ENCODE results near the gene TRIM14.
"Not testable (repeated sequence)": the region's sequence is repeated elsewhere in the genome, so short reads cannot be mapped to it uniquely, and the experiment has no call there.

The TRIM14 gene

DNA sequence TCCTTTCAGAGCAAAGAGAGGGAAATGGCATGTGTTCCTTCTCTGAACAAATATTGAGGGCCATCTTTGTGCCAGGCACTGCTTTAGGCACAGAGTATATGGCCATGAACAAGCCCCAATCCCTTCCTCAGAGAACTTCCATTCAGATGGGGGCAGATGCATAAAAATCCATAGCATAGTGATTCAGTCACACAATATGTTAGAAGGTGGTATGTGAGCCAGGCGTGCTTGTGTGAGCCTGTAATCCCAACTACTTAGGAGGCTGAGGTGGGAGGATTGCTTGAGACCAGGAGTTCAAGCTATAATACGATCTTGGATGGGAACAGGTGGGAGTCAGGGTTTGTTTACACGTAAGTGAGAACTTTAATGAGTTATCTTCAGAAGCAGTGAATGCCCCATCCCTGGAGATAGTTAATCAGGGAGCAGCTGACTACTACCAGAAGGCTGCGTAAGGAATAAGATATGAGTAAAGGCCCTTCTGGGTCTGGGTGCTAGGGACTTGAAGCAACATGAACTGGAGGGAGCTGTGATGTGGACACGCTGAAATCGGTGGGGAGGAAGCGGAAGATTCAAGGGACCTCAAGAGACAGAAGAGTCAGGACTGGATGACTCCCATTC is 35.3 kb downstream of the TRIM14 start:
- DNase-seq (ENCODE audit: low read depth, low spot score): no peak

DNA sequence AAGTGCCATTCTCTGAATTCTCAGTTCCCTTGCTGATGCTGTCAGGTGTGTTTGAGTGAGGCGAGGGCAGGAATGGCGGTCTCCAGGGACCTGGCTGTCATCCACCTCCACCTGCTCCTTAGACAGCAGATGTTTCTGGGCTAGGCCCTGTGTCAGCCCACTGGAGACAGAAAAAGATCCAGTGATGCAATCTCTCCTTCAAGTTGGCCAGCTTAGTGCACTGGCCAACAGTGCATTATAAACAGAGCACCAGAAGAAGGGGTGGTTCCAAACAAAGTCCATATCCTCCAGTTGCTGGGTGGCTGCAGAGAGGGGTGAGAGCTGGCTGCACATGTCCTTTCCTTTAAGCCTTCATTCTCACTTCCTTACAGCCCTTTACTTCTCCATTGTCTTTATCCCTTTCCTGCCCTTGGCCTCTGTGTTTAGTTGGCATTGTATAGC is 35.9 kb downstream of the TRIM14 start:
- DNase-seq (ENCODE audit: low read depth, low spot score): no peak

DNA sequence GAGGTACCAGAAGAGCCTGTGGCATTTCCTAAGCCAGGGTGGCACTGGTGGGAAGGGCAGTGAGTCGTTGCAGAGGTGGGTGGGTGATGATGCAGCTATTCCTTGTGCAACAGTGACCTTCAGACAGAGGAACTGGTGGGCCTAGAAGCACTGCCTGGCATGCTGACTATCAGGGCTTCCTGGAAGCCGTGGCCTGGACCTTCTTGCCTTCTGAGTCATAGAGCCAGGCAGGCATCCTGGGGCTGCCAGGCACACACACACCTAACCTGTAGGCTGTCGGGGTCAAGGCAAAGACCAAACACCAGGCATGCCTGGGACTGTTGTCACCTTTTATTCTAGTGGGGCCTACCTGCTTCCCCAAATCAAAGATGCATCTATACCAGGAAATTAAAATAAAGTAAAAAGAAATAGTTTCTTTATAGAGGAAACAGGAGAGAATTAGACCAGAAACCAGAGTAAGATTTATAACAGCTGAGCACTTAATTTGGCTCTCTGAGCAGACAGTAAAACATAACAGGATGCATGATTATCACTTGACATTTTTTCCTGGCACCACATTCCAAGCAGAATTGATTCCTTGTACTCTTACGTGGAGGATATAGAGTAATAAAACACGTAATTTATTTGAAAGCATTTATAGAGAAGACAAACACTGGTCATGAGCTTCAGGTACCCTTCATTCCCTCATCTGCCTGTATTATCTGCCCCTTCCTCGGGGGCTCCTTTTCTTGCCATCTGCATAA is 37.4 kb downstream of the TRIM14 start:
- no peak for DNase-seq (ENCODE audit: low read depth, low spot score)

DNA sequence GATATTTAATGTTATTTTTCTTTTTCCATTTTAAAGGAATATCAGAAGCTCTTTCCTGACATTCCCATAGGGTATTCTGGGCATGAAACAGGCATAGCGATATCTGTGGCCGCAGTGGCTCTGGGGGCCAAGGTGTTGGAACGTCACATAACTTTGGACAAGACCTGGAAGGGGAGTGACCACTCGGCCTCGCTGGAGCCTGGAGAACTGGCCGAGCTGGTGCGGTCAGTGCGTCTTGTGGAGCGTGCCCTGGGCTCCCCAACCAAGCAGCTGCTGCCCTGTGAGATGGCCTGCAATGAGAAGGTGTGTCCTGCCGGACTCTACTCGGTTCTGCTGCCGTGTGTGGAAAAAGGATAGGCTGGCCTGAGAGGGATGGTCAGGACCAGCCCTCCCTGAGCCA is 38.2 kb downstream of the TRIM14 start:
- no peak for DNase-seq (ENCODE audit: low read depth, low spot score)

DNA sequence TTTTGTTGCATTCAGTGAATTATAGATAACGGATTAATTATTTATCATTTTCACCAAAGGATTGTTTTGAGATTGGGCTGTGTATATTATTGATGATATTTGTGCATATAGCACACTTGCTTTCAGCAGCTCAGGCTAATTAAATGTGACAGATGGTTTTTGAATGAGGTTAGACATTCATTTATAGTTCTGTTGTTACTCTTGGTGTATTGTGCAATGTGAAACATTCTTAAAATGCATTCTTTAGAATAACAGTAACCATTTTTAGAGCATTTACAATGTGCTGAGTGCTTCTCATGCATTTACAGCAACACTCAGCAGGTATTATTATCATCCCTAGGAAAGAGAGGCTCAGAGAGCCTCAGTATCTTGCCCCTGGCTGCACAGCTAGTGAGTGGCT is 38.7 kb downstream of the TRIM14 start:
- DNase-seq (ENCODE audit: low read depth, low spot score): no peak

DNA sequence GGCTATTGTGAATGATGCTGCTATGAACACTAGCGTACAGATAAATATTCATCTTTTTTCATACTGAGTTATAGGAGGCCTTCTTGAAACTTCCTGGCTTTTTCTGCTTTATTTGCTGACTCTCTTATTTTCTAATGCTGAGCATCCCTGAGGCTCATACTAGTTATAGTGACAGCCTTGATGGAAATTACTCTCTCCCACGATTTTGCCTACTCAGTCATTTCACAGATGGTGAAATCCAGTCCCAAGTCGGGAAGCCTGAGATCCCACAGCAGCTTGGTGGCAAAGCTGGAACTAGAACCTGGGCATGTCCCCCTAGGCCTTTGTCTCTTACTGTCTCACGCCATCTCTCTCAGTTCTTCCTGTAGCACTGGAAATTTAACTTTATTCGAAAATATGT is 40.1 kb downstream of the TRIM14 start:
- no peak for DNase-seq (ENCODE audit: low read depth, low spot score)

DNA sequence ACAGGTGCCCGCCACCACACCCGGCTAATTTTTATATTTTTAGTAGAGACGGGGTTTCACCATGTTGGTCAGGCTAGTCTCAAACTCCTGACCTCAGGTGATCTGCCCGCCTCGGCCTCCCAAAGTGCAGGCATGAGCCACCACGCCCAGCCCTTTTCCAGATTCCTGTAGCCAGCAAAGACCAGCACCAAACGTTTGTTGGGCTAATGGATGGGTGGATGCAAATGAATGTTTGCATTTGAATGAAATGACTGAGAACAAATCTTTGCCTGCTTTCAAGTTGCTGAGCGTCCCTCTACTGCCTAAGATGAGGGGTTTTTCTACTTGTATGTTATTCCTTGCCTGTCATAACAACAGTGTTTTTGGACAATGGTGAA is 42.5 kb downstream of the TRIM14 start:
- not testable (repeated sequence) for DNase-seq (ENCODE audit: low read depth, low spot score)

DNA sequence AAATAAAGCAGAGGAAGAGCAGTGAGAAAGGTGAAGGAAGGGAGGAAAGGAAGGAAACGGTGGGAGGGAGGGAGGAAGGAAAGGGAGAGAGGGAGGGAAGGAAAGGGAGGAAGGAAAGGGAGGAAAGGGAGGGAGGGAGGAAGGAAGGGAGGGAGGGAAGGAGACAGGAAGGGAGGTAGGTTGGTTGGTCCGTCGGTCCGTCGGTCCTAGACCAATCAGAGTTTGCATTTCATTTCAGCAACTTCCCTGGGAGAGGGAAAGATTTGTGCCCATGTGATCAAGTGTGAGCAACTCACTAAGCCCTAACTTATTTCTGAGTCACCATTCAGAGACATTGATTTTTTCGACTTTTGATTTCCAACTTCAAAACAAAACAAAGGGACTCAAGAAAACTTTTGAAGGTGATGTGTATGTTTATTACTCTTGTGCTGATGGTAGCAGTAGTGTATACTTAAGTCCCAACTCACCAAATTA is 43.7 kb downstream of the TRIM14 start:
- no peak for DNase-seq (ENCODE audit: low read depth, low spot score)

DNA sequence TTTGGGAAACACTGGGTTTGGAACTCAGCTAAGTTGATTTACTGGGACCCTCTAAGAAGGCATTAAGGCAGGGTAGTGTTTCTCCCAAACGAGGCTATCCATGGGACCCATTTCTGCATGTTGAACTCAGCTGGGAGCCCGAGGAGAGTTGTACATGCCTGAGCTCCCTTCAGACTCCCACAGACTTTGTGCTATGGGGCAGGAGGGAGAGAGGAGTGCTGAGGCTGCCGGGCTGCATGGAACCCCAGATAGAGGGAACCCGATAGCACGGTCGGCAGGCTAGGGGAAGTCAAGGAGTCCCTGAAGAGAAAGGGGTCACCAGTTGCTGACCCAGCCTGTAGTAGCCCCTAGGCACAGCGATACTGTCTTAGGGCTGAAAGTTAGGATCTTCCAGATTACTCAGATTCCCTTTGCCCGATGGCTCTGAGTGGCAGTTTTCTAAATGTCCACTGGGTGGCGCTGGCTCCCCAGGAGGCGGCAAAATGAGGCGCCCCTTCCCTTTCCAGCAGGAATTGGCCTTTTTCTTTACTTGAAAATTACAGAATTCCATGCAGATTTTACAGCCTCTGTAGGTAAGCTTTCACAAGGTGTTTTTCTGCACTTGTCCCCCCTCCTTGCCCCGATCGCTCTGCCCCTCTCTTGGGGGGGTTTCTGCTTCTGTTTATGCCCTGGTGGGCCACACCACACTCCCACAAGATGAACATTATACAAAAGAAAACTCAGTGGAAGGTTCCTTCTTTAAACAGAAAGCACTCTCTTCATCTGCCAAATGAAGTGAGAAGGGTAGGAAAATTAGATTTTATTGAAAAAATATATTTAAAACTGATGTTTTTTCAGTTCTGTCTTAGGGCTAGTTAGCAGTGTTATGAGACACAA is 44.7 kb downstream of the TRIM14 start:
- peak; percentile 42 for DNase-seq (ENCODE audit: low read depth, low spot score)

DNA sequence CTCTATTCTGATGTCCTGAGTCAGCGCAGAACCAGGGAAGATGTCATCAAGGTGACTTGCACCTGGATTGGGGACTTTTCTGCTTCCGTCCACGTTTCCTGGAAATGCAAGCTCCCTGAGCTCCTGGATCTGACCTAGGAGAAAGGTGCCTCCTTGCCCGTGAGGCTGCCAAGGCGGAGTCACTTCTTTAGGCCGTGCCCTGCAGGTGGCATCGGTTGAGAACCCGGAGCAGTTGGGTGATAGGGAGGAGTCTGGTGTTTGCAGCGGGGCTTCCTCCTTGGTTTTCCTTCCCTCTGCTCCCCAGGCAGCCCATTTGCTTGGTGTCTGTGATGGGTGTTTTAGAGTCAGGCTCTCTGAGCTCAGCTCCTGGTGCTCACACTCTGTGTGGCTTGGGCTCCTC is 47.3 kb downstream of the TRIM14 start:
- no peak for DNase-seq (ENCODE audit: low read depth, low spot score)

DNA sequence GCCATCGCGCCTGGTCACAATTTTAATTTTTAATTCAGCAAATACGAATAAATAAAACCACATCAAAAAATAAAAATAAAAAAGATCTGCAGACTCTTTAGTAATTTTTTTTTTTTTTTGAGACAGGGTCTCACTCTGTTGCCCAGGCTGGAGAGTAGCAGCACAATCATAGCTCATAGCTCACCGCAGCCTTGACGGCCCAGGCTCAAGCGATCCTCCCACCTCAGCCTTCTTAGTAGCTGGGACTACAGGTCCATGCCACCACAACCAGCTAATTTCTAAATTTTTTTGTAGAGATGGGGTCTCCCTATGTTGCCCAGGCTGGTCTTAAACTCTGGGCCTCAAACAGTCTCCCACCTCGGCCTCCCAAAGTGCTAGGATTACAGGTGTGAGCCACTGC is 48.3 kb downstream of the TRIM14 start:
- no peak for DNase-seq (ENCODE audit: low read depth, low spot score)

DNA sequence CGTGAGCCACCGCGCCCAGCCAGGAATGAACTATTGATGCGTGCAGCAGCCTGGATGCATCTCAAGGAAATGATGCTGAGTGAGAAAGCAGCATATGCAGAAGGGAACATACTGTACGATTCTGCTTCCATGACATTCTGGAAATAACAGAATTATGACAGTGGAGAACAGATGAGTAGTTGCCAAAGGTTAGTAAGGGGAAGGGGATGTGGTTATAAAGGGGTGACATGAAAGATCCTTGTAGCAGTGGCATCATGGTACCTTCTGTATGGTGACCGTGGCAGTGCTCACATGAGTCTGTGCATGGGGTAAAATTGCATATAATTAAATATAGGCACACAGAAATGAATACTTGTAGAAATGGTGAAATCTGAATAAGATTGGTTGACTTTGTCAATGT is 49.5 kb downstream of the TRIM14 start:
- no peak for DNase-seq (ENCODE audit: low read depth, low spot score)

DNA sequence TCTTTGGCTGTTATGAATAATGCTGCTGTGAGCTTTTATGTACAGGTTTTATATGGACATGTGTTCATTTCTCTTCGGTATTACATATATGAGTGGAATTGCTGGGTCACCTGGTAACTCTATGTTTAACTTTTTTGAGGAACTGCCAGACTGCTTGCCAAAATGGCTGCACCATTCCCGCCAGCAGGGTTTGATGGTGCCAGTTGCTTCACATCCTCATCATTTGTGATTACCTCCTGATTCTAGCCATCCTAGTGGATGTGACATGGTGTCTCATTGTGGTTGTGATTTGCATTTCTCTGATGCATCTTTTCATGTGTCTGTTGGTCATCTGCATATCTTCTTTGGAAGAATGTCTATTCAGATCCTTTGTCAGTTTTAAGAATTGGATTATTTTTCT is 51.8 kb downstream of the TRIM14 start:
- no peak for DNase-seq (ENCODE audit: low read depth, low spot score)

DNA sequence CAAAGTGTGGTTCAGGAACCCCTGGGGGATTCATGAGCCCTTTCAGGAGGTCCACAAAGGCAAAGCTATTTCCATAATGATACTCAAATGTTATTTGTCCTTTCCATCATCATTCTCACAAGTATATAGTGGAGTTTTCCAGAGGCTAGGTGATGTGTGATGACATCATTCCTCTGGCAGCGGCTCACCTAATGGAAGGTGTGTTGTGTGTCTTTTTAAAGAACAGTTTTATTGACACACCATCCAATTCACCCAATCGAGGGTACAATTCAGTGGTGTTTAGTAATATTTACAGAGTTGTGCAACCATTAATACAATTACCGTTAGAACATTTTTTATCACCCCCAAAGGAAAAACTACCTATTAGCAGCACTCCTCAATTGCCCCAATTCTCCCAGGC is 52.8 kb downstream of the TRIM14 start:
- no peak for DNase-seq (ENCODE audit: low read depth, low spot score)

DNA sequence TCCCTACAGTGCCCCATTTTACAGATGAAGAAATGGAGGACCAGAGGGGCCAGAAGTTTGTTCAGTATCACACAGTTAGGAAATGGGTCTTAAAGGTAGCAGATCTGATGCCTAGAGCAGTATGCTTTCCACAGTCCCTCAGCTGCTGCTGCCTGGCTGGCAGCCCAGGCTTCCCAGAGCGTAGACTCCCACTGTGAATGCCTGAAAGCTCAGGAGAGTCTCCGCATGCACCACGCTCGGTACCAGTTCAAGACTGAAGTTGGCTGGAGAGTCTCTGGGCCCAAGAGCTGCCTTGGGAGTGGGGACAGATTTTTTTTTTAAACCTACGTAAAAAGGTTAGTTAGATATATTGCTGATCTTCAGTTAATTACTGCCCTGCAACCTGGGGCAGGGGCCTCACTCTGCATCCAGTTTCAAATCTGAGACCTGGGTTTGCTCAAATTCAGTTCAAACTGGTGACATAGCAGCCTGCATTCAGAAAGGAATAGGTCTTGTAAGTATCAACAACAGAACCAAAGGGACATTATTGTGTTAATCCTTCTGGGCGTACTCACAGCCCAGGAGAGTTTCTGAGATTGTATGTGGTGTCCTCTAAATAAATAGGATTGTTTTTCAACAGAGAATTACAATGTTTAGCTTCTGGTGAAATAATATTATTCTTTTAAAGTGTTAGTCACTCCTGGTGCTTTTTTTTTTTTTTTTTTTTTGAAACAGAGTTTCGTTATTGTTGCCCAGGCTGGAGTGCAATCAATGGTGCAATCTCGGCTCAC is 54.2 kb downstream of the TRIM14 start:
- no peak for DNase-seq (ENCODE audit: low read depth, low spot score)

DNA sequence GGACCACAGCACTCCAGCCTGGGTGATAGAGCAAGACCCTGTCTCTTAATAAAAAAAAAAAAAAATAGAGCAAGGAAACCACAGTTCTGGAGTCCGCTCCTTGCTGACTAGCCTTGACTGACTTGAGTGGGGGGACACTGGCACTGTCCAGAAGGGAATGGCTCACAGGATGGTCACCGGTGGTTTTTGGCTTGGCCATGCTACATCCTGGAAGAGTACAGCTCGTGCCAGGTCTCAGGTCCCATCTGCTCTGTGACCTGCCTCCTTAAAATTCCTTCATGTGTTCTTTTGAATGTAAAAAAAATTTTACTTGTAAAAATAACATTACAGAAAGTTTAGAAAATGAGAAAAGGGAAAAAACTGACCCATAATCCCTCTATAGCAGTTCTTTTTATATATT is 56.9 kb downstream of the TRIM14 start:
- DNase-seq (ENCODE audit: low read depth, low spot score): no peak

DNA sequence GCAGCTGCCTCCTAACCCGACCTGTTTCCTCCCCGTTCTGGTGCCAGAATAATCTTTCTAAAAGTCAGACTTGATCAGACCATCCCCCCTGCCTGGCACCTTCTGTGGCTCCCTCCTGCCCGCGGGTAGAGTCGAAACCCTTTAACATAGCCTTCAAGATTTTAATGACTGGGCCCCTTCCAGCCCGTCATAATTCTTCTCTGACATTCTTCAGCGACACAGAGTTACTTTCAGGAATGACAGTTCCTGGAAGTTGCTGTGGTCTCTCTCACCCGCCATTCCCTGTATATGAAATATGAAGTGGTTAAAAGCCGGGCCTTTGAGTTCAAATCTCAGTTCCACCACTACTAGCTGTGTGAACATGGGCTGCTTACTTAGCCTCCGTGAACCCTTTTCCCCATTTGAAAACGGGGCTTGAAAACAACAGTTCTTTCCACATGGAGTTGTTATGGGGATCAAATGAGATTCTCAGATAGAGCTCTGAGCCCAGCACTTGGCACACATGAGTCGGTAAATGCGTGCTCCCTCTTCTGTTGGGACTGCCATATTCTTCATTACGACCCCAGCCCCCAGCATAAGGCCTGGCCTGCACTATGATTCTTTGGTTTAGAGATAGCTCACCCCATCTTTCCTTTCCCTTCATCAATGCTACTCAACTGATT is 61.8 kb downstream of the TRIM14 start:
- no peak for DNase-seq (ENCODE audit: low read depth, low spot score)

DNA sequence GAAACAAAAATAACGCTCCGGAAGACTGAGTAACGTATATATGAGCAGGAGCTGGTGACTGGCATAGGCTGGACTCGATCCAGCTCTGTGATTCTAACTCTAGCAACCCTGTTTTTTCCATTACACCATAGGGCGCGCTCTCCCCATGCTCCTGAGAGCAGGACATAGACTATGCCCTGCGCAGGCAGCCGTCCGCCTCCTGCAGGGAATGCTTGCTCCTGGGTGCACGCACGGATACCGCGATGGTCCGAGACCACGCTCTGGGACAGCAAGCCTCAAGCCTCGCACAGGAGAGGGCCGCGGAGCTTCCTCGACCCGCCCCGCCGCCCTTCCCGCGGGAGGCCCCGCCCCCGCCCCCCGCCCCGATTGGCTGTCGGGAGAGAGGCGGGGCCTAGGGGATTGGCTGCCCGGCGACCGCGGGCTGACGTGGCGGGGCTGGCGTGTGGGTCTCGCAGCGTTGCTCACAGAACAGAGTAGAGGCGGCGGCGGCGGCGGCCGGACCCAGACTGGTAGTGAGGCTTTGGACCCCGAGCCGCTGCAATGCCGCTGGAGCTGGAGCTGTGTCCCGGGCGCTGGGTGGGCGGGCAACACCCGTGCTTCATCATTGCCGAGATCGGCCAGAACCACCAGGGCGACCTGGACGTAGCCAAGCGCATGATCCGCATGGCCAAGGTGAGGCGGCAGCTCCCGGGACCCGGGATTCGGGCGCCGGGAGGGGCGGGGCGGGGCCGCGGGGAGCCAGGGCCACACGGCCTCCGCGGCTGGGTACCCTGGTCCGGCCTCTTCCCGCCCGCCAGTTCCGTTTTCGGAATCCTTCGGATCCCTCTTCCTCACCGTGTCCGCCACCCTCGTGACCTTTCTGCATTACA is 62.5 kb downstream of the TRIM14 start, which contains the start of gene NANS:
Gene NANS, plus strand, starts transcription at position 464 of the 869 bp plus-strand sequence. Its CDS starts 77 bp downstream, at position 541.
- DNase-seq (ENCODE audit: low read depth, low spot score): peak; percentile 79

DNA sequence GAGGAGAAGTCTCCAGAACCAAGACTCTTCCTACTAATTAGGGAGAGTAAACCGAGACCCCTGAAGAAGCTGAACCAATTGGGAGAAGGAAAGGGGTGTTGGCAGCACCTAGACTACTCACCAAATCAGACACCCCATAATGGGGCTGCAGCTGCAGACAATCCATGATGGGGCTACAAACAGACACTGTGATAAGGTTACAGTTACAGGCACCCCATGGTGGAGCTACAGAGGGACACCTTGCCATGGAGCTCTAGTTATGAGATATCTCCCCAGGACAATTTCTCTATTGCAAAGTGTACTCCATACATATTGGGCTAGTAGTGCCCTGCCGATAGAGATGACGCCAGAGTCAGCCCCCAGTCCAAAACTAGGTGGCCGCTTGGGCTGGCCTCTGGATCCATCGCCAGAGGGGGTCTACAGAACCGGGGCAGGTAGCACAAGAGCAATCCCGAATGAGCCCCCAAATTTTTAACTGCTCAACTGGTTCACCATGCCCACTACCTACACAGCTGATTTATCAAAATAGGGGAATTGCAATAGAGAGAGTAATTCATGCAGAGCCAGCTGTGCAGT is 64.6 kb downstream of the TRIM14 start:
- DNase-seq (ENCODE audit: low read depth, low spot score): no peak

DNA sequence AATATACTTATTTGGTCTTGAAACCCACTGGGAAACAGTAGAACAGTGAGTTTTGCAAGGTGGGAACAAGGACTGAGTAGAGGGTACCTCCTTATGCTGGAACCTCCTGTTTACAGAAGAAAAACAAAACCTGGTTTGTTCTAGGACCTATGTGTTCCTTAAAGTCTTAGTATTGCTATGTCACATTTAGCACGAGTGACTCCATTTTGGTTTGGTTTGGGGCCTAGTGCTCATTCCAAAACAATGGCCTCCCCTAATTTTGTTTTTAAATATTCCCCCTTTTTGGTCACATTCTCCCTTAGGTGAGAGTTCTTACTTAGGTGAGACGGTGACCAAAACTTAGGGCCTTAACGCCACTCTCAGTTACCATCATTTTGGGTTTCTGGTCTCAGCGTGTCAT is 68.7 kb downstream of the TRIM14 start:
- DNase-seq (ENCODE audit: low read depth, low spot score): no peak
